ENCODE results near the gene TOMM5.

Gene TOMM5

DNA sequence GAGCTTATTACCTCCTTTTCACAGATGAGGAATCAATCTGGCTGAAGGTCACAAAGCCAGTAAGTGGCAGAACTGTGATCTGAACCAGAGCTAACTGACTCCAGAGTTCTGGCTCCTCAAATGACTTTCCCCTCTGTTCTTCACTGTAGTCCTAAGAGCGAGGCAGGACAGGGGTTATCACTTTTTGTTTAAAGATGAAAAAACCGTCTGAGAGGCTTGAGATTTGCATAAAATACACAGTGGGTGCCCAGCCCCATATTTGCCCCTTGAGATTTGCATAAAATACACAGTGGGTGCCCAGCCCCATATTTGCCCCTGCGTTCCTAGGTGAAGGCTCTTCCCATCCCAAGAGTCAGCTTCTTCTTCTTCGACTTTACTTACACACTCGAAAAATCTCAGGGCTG is 16.9 kb downstream of the TOMM5 start:
- peak; percentile 54 for DNase-seq (ENCODE audit: low read depth)
- TF ChIP-seq, protein P1, sequence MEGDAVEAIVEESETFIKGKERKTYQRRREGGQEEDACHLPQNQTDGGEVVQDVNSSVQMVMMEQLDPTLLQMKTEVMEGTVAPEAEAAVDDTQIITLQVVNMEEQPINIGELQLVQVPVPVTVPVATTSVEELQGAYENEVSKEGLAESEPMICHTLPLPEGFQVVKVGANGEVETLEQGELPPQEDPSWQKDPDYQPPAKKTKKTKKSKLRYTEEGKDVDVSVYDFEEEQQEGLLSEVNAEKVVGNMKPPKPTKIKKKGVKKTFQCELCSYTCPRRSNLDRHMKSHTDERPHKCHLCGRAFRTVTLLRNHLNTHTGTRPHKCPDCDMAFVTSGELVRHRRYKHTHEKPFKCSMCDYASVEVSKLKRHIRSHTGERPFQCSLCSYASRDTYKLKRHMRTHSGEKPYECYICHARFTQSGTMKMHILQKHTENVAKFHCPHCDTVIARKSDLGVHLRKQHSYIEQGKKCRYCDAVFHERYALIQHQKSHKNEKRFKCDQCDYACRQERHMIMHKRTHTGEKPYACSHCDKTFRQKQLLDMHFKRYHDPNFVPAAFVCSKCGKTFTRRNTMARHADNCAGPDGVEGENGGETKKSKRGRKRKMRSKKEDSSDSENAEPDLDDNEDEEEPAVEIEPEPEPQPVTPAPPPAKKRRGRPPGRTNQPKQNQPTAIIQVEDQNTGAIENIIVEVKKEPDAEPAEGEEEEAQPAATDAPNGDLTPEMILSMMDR (IDR thresholded peaks at IDR 0.05; ENCODE audit: insufficient read depth, low read depth, low read length, missing control alignments): no peak
- H3K4me3 ChIP-seq (ENCODE audit: low read depth, low read length): peak overlapping the region; percentile 86

DNA sequence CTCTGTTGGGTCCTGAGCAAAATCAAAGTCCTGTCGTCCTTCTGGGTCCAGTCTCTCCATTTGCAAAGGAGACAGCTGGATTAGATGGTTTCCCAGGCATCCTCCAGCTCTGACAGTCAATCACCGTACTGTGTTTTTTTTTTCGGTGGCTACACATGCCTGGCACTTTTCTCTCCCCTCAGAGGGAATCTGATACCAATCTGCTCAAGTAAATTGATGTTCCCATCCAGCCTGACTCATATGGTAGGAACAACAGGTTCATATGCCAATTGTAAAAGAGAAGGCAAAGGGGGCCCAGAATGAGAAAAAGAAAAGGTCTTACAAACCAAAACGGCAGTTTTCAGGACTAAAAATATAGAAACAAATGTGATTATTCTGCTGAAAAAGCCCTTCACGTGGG is 17.4 kb downstream of the TOMM5 start:
- no peak for DNase-seq (ENCODE audit: low read depth)
- peak overlapping the region; percentile 86 for H3K4me3 ChIP-seq (ENCODE audit: low read depth, low read length)
- TF ChIP-seq, protein P1 (IDR thresholded peaks at IDR 0.05; ENCODE audit: insufficient read depth, low read depth, low read length, missing control alignments): no peak

DNA sequence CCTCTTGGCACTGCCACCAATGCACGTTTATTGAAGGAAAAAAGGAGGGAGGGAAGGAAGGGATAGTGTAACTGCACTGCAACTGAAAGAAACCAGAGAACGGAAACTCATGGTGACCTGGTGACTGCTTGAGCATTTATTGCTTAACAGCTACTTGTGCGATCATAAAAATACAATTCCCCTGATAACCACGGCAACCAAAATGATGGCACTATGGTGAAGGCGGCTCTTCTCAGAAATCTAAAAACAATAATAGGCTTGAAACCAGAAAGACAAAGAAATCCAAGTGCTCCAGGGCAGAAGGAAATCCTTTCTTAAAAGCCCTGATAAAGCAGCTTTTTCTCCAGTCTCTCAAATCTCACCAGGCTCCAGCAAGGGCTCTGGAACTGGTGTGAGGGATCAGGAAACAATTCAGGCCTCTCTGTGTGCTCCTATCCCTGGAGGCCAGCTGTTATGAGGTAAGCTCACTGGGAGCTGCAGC is 18.1 kb downstream of the TOMM5 start:
- DNase-seq (ENCODE audit: low read depth): no peak
- TF ChIP-seq, protein P1 (IDR thresholded peaks at IDR 0.05; ENCODE audit: insufficient read depth, low read depth, low read length, missing control alignments): no peak
- no peak overlapping the region for H3K4me3 ChIP-seq (ENCODE audit: low read depth, low read length)

DNA sequence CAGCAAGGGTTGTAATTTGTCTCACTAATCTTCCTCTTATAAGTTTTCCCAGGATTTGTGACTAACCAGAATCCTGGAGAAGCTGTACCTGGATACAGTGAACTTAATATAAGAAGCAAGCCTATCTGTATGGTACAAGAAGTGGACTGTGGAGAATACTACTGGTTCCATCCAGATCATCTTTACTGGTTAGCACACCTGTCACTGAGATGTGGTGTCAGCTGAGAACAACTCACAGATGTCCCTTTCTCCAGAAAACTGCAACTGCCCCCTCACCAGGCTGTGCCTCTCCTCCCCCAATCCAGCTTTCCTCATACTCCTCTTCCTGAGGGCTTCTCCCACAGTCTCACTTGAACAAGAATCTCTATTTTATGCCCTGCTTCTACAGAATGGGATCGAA is 21.1 kb downstream of the TOMM5 start:
- no peak overlapping the region for H3K4me3 ChIP-seq (ENCODE audit: low read depth, low read length)
- TF ChIP-seq, protein P1 (IDR thresholded peaks at IDR 0.05; ENCODE audit: insufficient read depth, low read depth, low read length, missing control alignments): no peak
- no peak for DNase-seq (ENCODE audit: low read depth)

DNA sequence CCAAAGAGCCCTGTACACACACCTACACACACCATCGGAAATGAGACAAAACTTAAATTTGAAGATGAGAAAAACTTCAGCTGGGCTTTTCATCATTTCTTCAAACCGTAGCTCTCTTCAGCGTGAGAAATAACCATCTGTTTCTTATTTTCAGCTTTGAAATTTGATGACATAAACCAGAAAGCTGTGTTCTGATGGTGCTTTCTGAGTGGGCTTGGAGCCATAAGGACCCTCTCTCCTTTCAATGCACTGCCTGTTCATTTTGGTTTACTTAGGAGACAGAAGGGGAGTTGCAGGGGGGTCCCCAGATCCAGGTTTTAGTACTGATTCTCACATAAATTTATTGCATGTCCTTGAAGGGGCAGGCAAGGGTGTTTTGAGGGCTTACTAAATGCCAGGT is 25.7 kb downstream of the TOMM5 start:
- TF ChIP-seq, protein P1 (IDR thresholded peaks at IDR 0.05; ENCODE audit: insufficient read depth, low read depth, low read length, missing control alignments): no peak
- peak overlapping the region; percentile 37 for H3K4me3 ChIP-seq (ENCODE audit: low read depth, low read length)
- DNase-seq (ENCODE audit: low read depth): peak; percentile 64

DNA sequence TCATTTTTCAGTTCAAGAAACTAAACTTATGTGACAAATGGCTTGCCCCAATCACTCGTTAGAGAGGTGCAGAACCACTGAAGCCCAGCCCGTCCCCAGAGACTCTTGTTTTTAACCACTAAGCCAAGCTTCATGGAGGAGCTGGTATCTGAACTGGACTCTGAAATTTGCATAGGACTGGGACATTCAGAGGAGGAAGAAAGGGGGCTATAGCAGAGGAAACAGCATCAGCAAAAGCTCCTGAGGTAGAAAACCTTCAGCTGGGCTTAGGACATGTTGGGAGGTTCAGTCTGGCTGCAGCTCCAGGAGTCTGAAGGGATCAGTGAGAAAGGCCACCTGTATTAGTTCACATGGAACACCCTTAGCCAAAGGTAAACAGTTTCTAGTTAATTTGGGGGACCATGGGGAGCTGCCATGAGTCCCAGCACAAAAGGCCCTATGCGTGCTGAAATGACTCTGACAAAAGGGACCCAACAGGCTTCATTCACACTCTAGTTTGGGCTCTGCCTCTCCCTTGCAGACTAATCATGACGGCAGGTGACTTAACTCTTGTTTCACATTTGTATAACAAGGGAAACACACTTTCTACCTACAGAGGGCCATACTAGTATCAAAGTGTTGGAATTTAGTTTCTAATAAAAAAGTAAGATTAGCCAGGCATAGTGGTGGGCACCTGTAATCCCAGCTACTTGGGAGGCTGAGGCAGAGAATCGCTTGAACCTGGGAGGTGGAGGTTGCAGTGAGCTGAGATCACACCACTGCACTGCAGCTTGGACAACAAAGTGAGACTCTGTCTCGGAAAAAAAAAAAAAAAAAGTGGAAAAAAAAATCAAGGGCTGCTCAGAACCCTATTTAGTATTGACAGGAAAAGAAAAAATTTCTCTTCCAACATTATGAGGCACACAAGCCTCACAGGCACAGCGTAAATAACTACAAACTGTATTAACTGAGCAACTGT is 26.5 kb downstream of the TOMM5 start:
- peak; percentile 91 for DNase-seq (ENCODE audit: low read depth)
- TF ChIP-seq, protein P1 (IDR thresholded peaks at IDR 0.05; ENCODE audit: insufficient read depth, low read depth, low read length, missing control alignments): no peak
- H3K4me3 ChIP-seq (ENCODE audit: low read depth, low read length): peak overlapping the region; percentile 37

All from GM12865 (cell line).